Erythroblast (primary cell): Measurements from ENCODE around the gene CHID1.

ENCODE experiments used
- GATA1 ChIP-seq: IDR thresholded peaks from 2 replicates; pipeline ENCODE4 v1.6.1; 2011; ENCODE audit warnings: low read depth, mild to moderate bottlenecking, control low read depth, low read length, moderate library complexity
- POLR2A ChIP-seq: IDR thresholded peaks from 2 replicates; pipeline ENCODE4 v1.6.1; 2011; ENCODE audit warnings: mild to moderate bottlenecking, low read length

DNA sequence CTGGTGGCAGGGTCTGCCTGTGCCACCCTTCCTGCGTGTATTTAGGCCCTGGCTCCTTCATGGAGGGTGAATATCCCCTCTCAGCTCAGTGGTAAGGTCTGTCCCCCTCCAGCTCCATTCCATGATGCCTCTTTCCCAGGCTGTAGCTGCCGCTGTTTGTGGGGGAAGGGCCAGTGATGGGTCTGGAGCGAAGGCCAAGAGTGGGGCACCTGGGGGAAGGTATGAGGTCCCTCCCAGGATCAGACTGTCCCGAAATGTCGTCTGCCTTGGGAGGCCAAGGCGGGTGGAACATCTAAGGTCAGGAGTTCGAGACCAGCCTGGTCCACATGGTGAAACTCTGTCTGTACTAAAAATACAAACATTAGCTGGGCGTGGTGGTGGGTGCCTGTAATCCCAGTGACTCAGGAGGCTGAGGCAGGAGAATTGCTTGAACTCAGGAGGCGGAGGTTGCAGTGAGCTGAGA lies 76.7 kb downstream of the CHID1 start:
- TF ChIP-seq POLR2A (no peak), GATA1 (no peak)
